Common myeloid progenitor, CD34-positive (primary cell): ENCODE results near the gene PTH2.

ENCODE experiments used
- CTCF ChIA-PET: fragments of 350-600 bp; sonication (Branson Sonifier 250); formaldehyde crosslinking; loops from one replicate; lab custom pipeline; 2021; ENCODE audit warnings: antibody characterized with exemption; lab: Charles Lee
- POLR2A ChIA-PET: fragments of 350-600 bp; sonication (Branson Sonifier 250); formaldehyde crosslinking; loops from one replicate; lab custom pipeline; 2021; ENCODE audit warnings: antibody characterized with exemption; lab: Charles Lee
- DNase-seq, 3 donors: peaks; one replicate each; pipeline versions ENCODE4 v3.0.0 to v3.0.0-alpha.2; 2013
- H3K27ac ChIP-seq, 2 experiments: 1 replicate in 1 of 2; 2 replicates in 1 of 2; pipeline ENCODE4 v1.7.0; 2013; ENCODE audit warnings: inconsistent platforms in 2 of 2, low read length in 2 of 2, mild to moderate bottlenecking in 2 of 2, low read depth in 1 of 2, moderate library complexity in 1 of 2; ENCODE audit not compliant: severe bottlenecking in 2 of 2, insufficient read depth in 1 of 2, poor library complexity in 1 of 2
- H3K27me3 ChIP-seq, 5 experiments: replicated peaks in 2 of 5; 1 replicate in 3 of 5; 2 replicates in 2 of 5; pipeline versions ENCODE4 v1.6.1 to v1.7.0; 2013; ENCODE audit warnings: low read length in 4 of 5, mild to moderate bottlenecking in 2 of 5, moderate library complexity in 2 of 5, inconsistent platforms in 1 of 5; ENCODE audit not compliant: insufficient read depth in 5 of 5, control insufficient read depth in 4 of 5
- H3K36me3 ChIP-seq, 4 experiments: 1 replicate in 2 of 4; 2 replicates in 2 of 4; pipeline versions ENCODE4 v1.6.1 to v1.7.0; 2013; ENCODE audit warnings: low read length in 3 of 4, control low read depth in 1 of 4, mild to moderate bottlenecking in 1 of 4; ENCODE audit not compliant: control insufficient read depth in 4 of 4, insufficient read depth in 4 of 4
- H3K4me1 ChIP-seq, 4 experiments: 1 replicate in 3 of 4; 2 replicates in 1 of 4; pipeline versions ENCODE4 v1.6.1 to v1.7.1; 2013; ENCODE audit warnings: low read length in 3 of 4, mild to moderate bottlenecking in 3 of 4, control low read depth in 1 of 4, inconsistent platforms in 1 of 4, moderate library complexity in 1 of 4; ENCODE audit not compliant: control insufficient read depth in 4 of 4, insufficient read depth in 4 of 4; ENCODE audit errors: control extremely low read depth in 1 of 4
- H3K4me3 ChIP-seq, 7 experiments: 1 replicate in 4 of 7; 2 replicates in 3 of 7; pipeline versions ENCODE4 v1.5.1 to v1.7.0; 2013; ENCODE audit warnings: mild to moderate bottlenecking in 7 of 7, low read length in 6 of 7, moderate library complexity in 6 of 7, inconsistent platforms in 2 of 7, low read depth in 2 of 7, control low read depth in 1 of 7; ENCODE audit not compliant: insufficient read depth in 4 of 7, control insufficient read depth in 1 of 7; ENCODE audit errors: extremely low read depth in 1 of 7
- H3K9me3 ChIP-seq, 5 experiments: 1 replicate in 4 of 5; 2 replicates in 1 of 5; pipeline versions ENCODE4 v1.6.1 to v1.7.1; 2013; ENCODE audit warnings: low read length in 4 of 5, mild to moderate bottlenecking in 2 of 5, inconsistent platforms in 1 of 5, low read depth in 1 of 5, moderate library complexity in 1 of 5; ENCODE audit not compliant: control insufficient read depth in 4 of 5, insufficient read depth in 2 of 5; ENCODE audit errors: control extremely low read depth in 1 of 5
- WGBS: methylation state at CpG from one replicate; pipeline ENCODE4 v1.1.5; 2013; ENCODE audit not compliant: insufficient coverage; 5-methylcytosine and 5-hydroxymethylcytosine counted together

PTH2 gene

DNA sequence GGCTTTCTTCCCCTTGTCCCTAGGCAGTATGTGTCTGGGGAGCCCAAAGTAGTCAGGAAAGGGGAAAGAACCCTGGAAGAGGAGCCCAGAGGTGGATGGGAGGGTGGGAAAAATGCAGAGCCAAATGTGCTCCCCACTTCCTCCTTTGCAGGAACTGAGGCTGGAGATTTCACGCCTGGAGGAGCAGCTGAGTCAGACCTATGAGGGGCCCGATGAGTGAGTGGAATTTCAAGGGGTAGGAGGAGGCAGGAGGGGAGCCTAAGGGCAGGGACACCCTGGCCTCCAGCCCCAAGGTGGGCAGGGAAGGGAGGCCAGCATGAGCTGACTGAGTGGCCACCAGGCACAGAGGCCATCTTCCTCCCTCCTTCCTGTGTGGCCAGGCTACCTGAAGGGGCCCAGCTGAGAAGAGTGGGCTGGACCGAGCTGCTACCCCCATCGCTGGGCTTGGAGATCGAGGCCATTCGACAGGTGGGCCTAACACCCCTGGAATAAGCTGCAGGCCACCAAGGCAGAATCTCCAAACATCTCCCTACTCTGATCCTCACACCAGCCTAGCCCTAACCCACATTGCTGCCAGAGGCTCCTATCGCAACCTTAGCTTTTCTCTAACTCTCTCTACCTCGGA, 14.3 kb downstream of the PTH2 start:
- DNase-seq = no peak
- Histone ChIP-seq H3K27ac (peak overlapping the region in 1 of 2 experiments; percentile 43), H3K36me3 (no peaks in the 10 kb centered on the region), H3K4me1 (peaks cover 0 to 32% (median 21%) of the 10 kb centered on the region in 4 experiments), H3K27me3 (peaks cover 0 to 3% (median 0%) of the 10 kb centered on the region in 5 experiments), H3K9me3 (no peaks in the 10 kb centered on the region), H3K4me3 (no peak overlapping the region)
- ChIA-PET POLR2A (no interaction called here), CTCF (interaction anchor here (1.0 to 1.6 kb wide), 3 partner anchors 10 to 65 kb away, joined by 3 to 6 read pairs (median 4); partner anchors contain the start of gene FLT3LG)
- WGBS = 73% methylated on average over 8 of the region's 8 CpGs

- Histone ChIP-seq H3K36me3 (no peaks in the 10 kb centered on the region), H3K9me3 (no peaks in the 10 kb centered on the region), H3K4me3 (no peak overlapping the region), H3K27ac (no peak overlapping the region), H3K27me3 (no peaks in the 10 kb centered on the region), H3K4me1 (peaks cover 0 to 21% (median 15%) of the 10 kb centered on the region in 4 experiments)
- no peak for DNase-seq
- CTCF ChIA-PET = interaction anchor here (1.7 kb wide), 1 partner anchor 16 kb away, joined by 6 read pairs; no protein-coding TSS in a partner anchor
- POLR2A ChIA-PET = no interaction called here
- whole genome bisulfite sequencing = 98% methylated on average over 15 of the region's 16 CpGs
Observed at GRCh38 chr19:49407482-49408015, 15.7 kb downstream of the PTH2 start.

DNA sequence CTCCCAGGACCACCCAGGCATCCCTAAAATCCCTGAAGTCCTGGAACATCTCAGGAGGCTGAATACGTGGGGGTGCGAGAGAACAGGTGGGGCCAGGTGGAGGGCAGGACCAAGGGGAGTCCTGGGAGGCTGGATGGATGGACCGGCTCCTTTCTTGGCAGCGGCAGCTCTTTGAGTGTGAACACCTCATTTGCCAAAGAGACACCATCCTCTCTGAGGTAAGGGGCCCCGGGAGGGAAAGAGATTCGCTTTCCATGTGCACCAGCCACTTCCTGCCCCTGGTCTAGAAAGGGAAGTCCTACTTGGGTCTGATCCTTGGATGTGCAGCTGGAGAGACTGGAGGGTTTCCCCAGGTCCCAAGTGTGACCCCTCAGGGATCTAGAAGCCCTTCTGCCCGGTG, 16.2 kb downstream of the PTH2 start:
- Histone ChIP-seq H3K4me1 (peaks cover 0 to 20% (median 15%) of the 10 kb centered on the region in 4 experiments), H3K4me3 (no peak overlapping the region), H3K36me3 (no peaks in the 10 kb centered on the region), H3K9me3 (no peaks in the 10 kb centered on the region), H3K27ac (no peak overlapping the region), H3K27me3 (no peaks in the 10 kb centered on the region)
- ChIA-PET CTCF (interaction anchor here (1.1 to 1.7 kb wide), 2 partner anchors 16 to 24 kb away, joined by 4 to 6 read pairs; no protein-coding TSS in a partner anchor), POLR2A (interaction anchor here (0.7 kb wide), 1 partner anchor 121 kb away, joined by 3 read pairs; the partner anchor contains the start of gene RCN3)
- DNase-seq = no peak
- WGBS = 86% methylated on average over 5 of the region's 7 CpGs

GRCh38 chr19:49403404-49404187, 19.6 kb downstream of the PTH2 start:
- H3K4me1 ChIP-seq = peaks cover 0 to 5% (median under 1%) of the 10 kb centered on the region in 4 experiments
- no peak overlapping the region for H3K4me3 ChIP-seq
- DNase-seq = no peak
- H3K36me3 ChIP-seq = no peaks in the 10 kb centered on the region
- CTCF ChIA-PET = interaction anchor here (1.2 to 2.4 kb wide), 4 partner anchors 10 to 15 kb away, joined by 4 to 6 read pairs (median 5); no protein-coding TSS in a partner anchor
- POLR2A ChIA-PET = interaction anchor here (0.6 kb wide), 1 partner anchor 65 kb away, joined by 3 read pairs; no protein-coding TSS in a partner anchor
- WGBS = 82% methylated on average over 4 of the region's 7 CpGs
- H3K27me3 ChIP-seq = no peaks in the 10 kb centered on the region
- H3K9me3 ChIP-seq = no peaks in the 10 kb centered on the region
- H3K27ac ChIP-seq = no peak overlapping the region

DNA sequence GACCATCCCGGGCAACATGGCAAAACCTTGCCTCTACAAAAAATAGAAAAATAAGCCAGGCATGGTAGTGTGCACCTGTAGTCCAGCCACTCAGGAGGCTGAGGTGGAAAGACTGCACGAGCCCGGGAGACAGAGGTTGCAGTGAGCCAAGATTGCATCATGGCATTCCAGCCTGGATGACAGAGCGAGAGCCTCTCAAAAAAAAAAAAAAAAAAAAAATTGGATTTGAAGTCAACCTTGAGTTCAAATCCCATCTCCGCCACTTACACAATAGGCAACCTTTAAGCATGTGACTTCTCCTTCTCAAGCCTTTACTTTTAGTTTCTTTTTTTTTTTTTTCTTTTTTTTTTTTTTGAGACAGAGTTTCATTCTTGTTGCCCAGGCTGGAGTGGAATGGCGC, 23.2 kb downstream of the PTH2 start:
- Histone ChIP-seq H3K27me3 (peaks cover 0 to 2% (median 0%) of the 10 kb centered on the region in 5 experiments), H3K9me3 (no peaks in the 10 kb centered on the region), H3K27ac (no peak overlapping the region), H3K4me3 (no peak overlapping the region), H3K4me1 (peaks cover 0 to 4% (median 1%) of the 10 kb centered on the region in 4 experiments), H3K36me3 (no peaks in the 10 kb centered on the region)
- DNase-seq = no peak
- CTCF ChIA-PET = interaction anchor here (1.4 kb wide), 1 partner anchor 10 kb away, joined by 3 read pairs; no protein-coding TSS in a partner anchor
- POLR2A ChIA-PET = no interaction called here
- WGBS = 100% methylated on average over 2 of the region's 6 CpGs

DNA sequence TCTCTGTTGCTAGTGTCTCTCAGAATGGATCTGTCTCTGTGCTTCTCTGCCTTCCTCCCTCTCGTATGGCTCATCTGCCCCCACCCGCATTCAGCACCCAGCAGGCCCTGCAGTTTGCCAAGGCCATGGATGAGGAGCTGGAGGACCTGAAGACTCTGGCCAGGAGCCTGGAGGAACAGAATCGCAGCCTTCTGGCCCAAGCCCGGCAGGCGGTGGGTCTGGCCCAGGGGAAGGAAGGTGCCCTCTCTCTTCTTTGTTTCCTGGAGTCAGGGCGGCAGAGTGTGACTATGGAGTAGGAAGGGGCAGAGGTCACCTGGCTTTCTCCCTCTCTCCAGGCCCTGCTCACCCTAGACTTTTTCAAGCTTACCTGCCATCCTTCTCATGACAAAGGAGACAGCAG, 24.3 kb downstream of the PTH2 start:
- Histone ChIP-seq H3K4me1 (peaks cover 0 to 4% (median 1%) of the 10 kb centered on the region in 4 experiments), H3K4me3 (no peak overlapping the region), H3K27me3 (peaks cover 0 to 2% (median 0%) of the 10 kb centered on the region in 5 experiments), H3K36me3 (no peaks in the 10 kb centered on the region), H3K9me3 (no peaks in the 10 kb centered on the region), H3K27ac (no peak overlapping the region)
- ChIA-PET POLR2A (no interaction called here), CTCF (no interaction called here)
- 98% methylated on average over 5 of the region's 6 CpGs for WGBS
- no peak for DNase-seq
